GM18858 (cell line): Measurements from ENCODE around the gene SLC22A23.
A peak's percentile ranks its signal among the peaks of the same experiment; 100 is the strongest.

ENCODE experiments used
- ATAC-seq: cut with Tn5 transposase; IDR thresholded peaks from one replicate; pipeline ENCODE4 v1.9.1; 2021; ENCODE audit not compliant: unreplicated experiment

Gene SLC22A23

DNA sequence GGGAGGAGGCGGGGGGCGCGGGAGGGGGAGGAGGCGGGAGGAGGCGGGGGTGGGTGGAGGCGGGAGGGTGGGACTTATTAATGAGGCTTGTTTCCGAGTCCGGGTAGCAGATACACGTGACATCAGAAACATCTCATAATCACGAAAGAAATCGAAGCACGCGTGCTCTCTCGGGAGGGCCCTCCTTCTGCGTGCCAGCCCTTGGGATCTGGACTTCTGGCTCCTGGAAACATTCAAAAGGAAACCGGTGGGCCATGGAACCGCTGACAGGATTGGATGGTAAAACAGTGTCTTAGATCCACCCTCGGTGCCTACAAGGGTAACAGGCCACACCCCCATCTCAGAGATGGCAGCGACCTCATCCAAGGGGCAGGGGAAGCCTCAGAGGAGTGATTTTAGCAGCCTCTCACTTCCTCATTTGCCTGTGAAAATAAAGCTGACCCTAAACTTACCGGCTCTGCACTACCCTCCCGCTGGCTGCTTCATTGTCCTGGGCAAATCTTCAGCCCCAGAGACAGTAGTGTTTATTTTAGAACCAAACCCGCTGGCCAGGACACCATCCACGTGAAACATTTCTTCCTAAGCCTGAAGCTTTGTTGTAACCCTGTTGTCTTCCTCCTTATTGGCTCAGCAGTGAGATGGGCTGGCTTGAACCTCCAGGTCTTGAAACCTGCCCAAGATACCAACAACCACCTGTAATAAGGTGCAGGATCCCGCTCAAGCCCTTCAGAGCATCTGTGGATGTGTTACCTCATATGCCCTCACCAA, 100.6 kb downstream of the SLC22A23 start:
- ATAC-seq, result peak; percentile 73

GRCh38 chr6:3355358-3356055, 101.3 kb downstream of the SLC22A23 start:
- ATAC-seq, result no peak

DNA sequence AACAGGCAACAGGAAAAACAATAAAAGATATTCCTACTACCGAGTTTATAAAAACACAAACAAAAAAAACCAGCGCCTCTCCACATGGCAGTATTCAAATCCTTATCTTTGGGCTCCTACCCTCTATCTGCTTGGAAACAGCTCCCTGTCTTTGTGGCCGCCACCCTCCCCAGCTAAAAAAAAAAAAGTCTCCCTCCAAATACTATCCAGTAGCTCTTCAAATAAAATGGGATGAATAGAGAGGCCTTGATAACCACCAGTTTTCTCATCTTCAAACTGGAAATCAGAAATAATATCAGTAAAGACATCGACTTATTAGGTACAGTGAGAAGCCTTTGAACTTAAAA, 101.9 kb downstream of the SLC22A23 start:
- no peak for ATAC-seq

- no peak for ATAC-seq
These were observed 102.9 kb downstream of the SLC22A23 start for GRCh38 chr6:3353939-3354338.

GRCh38 chr6:3353213-3353903, 103.5 kb downstream of the SLC22A23 start:
- no peak for ATAC-seq

DNA sequence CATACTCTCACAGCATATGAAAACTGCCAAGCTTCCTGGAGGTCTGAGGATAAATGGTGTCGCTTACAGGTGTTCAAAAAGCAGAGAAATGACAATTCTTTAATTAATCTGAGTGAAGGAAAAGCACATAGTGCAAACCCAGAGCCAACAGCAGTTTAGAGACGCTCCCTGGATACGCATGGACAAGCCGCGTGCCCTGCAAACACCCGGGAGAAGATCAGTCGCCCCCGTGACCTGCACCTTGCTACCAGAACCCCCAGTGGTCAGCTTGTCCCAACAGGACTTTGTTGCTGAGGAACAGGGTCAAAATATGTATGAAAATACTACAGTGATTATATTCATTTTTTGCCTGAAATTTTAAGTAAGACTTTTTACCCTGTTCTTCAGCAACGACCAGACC, 104.2 kb downstream of the SLC22A23 start:
- no peak for ATAC-seq

DNA sequence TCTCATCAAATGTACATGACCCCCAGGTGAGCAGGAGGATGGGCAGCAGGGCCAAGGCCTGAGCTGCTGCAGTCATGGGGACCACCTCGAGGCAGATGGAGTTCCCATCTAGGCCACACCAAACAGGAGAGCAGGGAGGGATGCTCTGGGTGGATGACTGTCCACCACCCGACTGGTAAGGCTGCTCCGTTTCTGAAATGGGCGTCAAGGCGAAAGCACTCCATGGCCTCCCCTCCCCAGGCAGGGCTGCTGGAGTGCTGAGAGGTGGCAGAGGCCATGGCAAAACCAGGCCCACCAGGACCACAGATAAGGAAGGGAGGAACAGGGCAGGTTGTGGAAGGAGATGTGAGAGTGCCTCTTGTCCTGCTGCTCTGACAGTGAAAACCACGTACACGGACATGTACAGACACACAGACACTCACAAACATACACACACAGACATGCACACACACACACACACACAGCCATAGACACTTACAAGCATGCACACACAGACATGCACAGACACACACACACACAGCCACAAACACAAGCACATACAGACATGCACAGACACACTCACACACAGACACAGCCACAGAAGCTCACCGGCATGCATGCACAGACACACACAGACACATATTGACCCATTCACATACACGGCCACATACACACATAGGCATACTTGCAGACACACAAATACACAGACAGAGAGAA, 104.9 kb downstream of the SLC22A23 start:
- no peak for ATAC-seq

- ATAC-seq, result no peak
These were observed 105.7 kb downstream of the SLC22A23 start for GRCh38 chr6:3351105-3351676.

DNA sequence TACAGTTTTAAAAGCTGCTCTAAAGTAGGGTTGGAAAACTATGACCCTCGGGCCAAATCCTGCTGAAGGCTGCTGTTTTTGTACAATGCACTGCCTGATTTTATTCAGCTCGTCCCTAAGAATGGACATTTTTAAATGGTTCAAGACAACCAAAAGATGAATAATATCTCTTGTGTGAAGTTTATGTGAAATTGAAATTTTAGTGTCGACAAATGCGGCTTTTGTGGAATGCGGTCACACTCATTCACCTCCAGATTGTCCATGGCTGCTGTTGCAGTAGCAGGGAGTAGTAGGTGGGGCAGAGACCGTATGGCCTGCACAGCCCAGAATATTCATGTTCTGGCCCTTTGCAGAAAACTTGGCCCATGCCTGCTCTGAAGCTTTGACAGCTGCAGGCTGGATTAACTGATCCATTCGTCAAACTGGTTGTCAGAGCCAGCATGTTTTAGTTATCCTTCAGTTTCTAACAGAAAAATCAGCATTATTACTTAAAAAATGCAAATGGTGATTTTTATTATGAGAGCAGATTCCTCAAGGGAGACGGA, 106.5 kb downstream of the SLC22A23 start:
- no peak for ATAC-seq

- no peak for ATAC-seq
These were observed 107.2 kb downstream of the SLC22A23 start for GRCh38 chr6:3349388-3350251.

- no peak for ATAC-seq
These were observed 108.0 kb downstream of the SLC22A23 start for GRCh38 chr6:3348821-3349220.

GRCh38 chr6:3347826-3348225, 109.0 kb downstream of the SLC22A23 start:
- no peak for ATAC-seq

DNA sequence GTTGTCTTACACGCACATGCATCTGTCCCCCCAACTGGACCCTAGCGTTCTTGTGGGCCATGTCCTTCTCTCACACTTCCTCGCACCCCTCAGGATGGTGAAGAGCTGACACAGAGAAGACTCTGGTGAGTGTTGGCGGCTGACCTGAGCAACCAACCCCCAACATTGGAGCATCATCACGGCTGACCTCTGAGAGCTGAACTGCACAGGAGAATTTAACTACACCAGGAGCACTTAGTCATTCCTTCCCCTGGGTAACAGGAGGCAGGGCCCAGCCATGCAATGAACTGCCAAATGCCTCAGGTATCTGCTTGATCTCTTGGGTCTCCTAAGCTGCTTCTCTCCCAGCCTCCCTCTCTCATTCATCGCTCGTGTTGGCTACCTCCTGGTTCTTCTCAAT, 109.6 kb downstream of the SLC22A23 start:
- ATAC-seq, result no peak

GRCh38 chr6:3346476-3346875, 110.4 kb downstream of the SLC22A23 start:
- no peak for ATAC-seq

DNA sequence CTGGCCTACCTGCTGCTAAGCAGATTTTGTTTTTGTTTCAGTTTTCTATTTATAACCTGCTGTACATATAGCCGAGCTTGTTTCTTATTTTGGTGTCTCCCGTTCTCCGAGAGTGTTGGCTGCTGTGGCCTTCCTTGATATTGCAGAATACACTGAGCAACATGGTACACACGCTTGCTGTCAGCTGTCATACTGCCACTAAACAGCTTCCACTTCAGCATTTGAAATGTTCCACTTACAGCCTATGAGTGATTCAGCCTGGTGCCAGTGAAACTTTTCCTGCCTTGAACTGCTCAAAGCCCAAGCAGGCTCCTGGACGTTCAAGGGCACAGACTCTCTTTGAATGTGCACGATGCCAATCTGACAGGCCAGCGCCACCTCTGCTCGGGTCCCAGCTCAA, 111.0 kb downstream of the SLC22A23 start:
- ATAC-seq, result no peak

DNA sequence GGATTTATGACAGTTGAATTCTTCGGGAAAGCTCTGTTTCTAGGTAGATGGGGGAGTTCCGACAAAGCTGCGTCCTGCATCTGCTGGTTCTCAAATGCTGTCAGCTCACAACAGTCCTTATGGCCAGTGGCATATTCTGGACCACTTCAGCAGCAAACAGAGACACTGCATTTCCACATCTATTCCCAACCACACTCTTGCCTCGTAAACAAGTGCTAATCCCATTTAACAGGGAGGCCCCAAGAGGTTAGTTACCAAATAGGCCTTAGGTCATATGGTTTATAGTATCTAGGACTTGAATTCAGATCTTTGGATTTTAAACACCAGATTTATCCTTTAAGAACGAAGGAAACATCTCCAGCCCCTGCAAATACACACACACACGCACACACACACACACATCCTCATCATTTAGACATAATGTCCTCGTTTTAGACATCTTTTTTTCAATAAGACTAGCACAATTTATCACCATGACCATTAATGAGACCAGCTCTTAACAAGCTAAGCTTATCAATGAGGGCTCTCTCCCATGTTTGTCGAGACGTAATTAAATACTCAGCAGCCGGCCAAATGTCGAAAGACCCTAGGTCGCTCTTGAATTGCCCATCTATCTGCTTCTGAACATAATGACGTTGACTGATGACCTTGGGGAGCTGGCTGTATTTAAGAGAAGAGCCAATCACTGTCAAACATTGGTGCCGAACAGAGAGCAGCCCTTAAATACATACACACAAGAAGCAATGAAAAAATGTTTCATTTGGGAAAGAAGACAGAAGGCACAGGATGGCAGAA, 113.6 kb downstream of the SLC22A23 start:
- ATAC-seq, result no peak

DNA sequence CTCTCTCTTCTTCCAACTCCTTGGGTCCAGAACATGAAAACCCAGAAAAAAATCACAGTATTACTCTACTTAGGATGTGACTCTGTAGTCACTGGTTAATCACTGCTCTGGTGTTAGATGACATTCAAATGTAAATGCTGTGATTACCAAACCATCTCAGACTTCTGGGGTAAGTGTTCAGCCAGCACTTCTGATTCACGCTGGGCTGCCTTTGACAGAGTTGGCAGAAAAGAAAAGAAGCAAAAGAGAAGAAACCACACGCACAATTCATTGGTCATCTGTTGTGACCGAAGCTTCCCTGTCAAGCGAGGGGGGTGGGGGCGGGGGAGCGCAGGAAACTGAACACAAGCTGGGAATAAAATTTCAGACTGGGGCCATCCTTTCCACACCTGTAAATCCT, 115.4 kb downstream of the SLC22A23 start:
- ATAC-seq, result no peak

DNA sequence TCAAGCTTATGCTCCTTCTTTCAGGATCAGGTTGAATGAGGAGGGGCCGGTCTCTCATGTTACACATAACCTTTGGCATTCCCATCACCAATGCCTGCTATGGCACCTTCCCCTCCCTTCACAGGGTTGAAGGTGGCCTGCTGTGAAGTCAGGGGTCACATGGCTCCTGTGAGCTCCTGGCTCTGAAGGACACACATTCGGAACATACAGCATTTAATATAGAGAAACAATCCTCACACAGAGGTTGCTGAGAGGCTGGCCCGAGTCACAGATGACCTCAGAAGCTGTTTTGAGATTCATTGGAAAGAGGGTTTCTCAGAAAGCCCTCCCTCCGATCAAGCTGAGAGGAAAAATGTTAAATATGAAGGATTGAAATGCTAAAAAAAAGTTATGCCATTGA, 116.0 kb downstream of the SLC22A23 start:
- ATAC-seq, result no peak

DNA sequence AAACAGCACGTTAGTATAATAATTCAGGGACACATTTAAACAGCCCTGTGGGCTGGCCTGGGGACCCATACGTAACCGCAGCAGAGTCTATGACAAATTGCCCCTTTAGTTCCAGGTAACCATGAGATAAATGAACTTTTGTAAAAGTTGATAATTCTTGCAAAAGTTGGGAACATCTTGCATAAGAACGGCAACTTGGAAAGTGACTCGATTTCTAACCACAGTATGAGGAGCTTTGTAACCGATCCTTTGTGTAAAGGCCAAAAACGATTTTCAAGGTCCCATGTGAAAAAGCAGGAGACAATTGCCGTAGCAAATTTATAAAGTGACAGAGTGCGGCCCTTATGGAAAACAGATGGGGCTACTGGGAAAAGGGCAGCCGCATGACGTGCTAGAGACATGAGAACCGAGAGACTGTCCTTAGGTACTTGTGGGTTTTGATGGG, 116.5 kb downstream of the SLC22A23 start:
- ATAC-seq, result no peak
